D341Med (cell line): Measurements from ENCODE around the gene E4F1.

Experiments
- DNase-seq: peaks from one replicate; pipeline ENCODE4 v3.0.0; 2012; ENCODE audit warnings: low spot score

Gene E4F1

DNA sequence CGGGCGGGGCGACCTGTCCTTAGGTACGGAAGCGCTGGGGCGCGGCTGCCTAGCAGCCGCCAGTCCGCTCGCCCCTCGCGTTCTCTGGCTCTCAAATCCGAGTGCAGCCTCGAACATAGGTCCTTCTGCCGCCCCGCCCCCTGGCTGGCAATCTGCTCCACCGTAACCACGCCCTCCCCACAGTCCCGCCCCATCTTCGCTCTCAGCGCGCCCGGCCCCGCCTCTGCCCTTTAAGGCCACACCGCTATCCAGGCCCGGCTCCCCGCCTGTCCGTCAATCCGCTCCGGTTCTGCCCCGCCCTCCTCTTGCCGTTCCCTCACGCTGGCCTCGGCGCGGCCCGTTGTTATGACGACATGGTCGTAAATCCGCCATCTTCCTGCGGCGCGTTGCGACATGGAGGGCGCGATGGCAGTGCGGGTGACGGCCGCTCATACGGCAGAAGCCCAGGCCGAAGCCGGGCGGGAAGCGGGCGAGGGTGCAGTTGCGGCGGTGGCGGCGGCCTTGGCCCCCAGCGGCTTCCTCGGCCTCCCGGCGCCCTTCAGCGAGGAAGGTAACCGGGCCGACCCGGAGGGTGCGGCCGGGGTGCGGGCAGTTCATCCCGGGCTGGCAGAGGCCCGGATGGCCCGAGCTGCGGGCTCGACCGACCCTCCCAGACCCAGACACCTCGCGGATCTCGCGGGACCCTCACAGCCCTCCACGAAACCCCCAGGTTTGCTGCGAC is at the start of gene E4F1:
E4F1 (plus strand) TSS at position 371 of the 721 bp plus-strand sequence; CDS start at position 394, 23 bp downstream.
- peak; percentile 98 for DNase-seq

DNA sequence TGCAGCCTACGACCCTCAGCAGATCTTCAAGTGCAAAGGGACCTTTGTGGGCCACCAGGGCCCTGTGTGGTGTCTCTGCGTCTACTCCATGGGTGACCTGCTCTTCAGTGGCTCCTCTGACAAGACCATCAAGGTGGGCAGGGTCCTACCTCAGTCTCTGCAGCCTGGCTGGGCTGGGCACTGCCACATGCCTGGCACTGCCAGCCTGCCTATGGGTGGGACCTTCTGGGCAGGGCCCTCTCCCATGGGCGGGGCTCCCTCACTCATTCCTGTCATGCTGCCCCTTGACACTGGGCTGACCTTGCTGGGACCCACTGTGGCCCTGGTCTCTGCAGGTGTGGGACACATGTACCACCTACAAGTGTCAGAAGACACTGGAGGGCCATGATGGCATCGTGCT is 49.5 kb upstream of the E4F1 start:
- DNase-seq, result no peak

DNA sequence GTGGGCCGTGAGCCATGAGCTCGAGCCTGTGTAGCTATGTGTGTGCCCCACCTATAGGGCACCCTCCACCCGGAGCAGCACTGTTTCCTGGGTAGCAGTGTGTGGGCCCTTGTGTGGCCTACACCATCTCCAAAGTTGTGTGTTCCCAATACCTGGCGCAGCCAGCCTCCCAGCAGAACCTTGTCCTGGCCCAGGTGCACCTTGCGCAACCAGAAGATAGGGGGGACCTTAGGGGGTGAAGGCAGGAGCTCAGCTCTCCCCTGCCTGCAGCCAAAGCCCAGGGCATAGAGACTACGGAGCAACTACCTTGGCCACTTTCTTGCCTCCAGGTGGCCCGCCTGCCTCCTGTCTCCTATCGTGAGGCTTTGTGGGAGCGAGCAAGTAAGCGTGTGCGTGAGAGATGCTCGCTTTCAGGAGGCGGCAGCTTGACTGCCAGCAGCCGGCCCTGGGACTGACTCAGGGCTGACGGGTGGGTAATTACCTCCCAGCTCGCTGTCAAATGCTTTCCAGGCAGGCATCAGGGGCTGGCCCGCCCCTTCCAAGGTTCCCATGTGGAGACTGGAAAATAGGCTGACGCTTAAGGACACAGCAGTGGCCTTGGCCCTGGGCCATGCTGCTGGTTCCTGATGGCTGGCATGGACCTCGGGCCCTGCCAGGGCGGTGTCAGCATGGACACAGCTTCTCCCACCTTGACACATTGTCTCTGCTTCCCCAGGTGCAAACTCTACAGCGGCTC is 48.8 kb upstream of the E4F1 start:
- no peak for DNase-seq

DNA sequence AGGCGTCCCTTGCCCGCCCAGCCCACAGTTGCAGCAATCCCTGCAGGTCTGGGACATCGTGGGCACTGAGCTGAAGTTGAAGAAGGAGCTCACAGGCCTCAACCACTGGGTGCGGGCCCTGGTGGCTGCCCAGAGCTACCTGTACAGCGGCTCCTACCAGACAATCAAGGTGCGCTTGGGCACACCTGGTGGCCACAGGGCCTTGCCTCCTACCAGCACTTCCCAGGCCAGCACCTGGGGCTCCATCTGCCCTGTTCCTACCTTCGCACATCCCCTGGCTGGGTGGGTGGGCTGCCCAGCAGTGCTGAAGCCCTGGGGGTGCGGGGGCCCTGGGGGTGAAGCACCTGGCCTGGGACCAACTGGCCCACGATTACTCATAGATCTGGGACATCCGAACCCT is 47.9 kb upstream of the E4F1 start:
- DNase-seq, result no peak

- DNase-seq, result no peak
Measured at GRCh38 chr16:2176047-2176446, 47.3 kb upstream of the E4F1 start.

DNA sequence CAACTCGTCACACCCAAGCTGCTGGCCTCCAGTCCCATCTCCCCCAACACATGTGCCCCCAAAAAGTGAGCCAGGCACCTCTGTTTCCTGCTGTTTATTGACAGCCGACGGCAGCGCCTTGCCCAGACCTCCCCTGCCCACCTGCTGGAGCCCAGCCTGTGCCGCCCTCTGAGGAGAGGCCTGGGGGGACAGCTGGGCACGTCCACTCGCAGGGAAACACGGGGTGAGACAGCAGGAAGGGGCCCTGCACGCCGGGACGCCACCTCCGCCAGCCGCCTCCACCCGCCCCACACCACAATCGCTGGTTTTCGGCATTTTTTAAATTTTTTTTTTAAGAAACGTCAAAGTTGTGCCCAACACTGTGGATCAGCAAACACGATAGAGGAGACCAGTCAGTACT is 46.3 kb upstream of the E4F1 start:
- DNase-seq, result no peak

- no peak for DNase-seq
Measured at GRCh38 chr16:2177561-2177960, 45.8 kb upstream of the E4F1 start.

DNA sequence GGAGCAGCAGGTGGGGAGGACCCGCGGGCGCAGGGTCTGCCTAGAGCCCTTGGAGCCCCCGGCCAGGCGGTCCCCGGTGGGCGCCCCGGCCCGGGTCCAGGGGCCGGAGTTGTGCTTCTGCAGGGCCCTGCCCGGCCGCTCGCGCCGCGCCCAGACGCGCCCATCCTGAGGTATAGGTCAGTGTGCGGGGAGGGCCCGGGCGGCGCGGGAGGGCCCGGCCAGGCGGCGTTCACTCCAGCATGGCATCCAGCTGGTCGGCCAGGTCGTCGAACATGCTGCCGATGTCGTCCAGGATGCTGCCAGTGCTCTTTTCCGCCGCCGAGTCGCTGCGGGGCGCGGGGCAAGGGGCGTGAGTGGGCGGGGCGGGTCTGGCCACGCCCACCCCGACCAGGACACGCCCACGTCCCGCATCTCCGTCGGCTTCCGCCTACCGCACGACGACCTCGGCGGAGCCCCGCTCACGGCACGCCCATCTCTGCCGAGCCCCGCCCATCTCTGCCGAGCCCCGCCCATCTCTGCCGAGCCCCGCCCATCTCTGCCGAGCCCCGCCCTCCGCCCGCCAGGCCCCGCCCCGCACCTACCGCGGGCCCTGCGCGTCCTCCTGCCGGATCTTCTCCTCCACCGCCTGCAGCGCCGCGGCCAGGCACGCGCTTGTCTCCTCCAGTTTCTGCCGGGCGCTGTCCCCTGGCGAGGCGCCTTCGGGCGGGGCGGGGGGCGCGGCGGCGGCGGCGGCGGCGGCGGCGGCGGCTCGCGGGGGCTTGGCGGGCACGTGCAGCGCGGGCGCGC is 44.9 kb upstream of the E4F1 start:
- DNase-seq, result no peak

GRCh38 chr16:2179107-2179501 is 44.3 kb upstream of the E4F1 start:
- DNase-seq, result no peak

DNA sequence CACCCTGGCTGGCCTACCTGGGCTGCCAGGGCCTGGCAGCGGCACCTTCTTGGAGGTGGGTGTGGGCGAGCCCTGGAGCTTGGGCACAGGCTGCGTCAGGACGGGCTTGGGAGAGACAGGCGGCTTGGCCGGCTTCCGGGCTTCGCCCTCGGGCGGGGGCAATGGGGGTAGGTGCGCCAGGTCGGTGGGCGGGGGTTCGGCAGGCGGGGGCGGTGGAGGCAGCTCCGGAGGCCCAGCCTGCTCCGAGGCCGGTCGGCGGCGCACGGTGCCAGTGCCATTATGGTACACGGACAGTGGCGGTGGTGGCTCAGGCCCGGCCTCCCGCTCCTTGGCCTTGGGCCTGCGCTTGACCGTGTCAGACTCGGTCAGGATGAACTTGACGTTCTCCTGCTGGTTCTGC is 43.8 kb upstream of the E4F1 start:
- no peak for DNase-seq

GRCh38 chr16:2180461-2180860 is 42.9 kb upstream of the E4F1 start:
- no peak for DNase-seq

DNA sequence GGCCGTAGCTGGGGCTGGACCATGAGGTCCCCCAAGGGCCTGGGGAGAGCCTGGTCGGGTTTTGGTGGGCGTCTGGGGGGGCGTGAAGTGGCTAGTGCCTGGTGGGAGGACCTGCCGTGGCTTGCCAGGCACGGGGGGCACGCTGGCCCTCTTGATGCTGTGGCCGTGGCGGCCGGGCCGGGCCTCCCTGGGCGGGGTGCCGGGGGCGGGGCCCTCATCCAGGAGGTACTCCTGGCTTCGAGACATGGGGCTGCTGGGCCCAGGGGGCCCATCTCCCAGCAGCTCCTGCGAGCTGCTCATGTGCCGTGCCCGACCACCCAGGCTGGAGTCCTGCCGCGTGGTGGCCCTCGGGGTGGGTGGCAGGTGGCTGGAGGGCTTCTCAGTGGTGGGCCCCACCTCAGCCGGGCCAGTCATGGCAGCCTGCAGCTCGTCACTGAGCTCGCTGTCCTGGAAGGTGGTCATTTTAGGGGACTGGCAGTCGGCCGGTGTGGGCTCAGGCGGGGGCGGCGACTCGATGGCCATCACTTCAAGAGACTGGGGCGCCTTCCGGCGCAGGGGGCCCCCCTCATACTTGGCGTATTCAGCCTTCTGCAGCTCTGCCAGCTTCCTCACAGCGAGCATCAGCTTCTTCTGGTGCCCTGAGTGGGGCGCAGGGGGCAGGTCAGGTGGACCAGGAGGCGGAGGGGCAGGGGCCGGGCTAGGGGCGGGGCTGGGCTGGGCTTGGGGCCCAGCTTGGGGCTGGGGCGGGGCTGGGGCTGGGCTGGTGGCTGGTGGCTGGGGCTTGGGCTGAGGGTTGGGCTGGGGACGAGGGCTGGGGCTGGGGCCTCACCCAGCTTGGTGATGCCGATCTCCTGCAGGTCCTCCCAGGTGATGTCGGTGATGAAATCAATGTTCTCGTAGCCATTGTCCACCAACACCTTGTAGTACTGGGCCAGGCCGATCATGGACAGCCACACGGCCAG is 42.1 kb upstream of the E4F1 start:
- DNase-seq, result no peak

GRCh38 chr16:2181952-2182351 is 41.4 kb upstream of the E4F1 start:
- DNase-seq, result no peak

GRCh38 chr16:2183671-2184070 is 39.7 kb upstream of the E4F1 start:
- DNase-seq, result no peak

DNA sequence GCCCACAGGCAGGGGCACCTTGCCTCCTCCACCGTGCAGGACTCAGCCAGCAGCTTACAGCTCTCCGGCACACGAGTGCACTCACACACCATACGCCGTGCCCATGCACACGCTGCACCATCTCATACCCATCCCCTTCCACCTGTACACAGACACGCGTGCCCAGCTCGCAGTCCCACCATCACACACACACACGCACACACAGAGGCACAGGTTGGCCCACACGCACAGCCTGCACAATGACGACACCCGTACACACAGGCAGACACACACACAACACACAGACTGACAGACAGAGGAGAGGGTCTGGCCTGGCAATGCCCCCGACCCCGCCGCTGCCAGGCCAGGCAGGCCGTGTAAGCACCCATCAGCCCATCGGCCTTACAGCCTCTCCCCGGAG is 39.0 kb upstream of the E4F1 start:
- no peak for DNase-seq

- no peak for DNase-seq
Measured at GRCh38 chr16:2184962-2185361, 38.4 kb upstream of the E4F1 start.

DNA sequence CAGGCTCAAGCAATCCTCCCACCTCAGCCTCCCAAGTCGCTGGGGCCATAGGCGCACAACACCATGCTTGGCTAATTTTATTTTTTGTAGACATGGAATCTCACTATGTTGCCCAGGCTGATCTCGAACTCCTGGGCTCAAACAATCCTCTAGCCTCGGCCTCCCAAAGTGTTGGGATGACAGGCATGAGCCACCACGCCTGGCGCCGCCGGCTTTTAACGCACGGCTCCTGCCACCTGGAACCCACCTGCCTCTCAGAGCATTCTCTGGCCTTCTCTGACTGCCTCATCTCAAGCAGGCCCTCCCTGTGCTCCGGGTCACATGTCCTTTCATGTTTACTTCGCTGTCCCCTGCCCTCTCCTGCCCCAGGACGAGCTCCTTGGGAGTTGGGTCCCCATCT is 37.3 kb upstream of the E4F1 start:
- DNase-seq, result no peak

DNA sequence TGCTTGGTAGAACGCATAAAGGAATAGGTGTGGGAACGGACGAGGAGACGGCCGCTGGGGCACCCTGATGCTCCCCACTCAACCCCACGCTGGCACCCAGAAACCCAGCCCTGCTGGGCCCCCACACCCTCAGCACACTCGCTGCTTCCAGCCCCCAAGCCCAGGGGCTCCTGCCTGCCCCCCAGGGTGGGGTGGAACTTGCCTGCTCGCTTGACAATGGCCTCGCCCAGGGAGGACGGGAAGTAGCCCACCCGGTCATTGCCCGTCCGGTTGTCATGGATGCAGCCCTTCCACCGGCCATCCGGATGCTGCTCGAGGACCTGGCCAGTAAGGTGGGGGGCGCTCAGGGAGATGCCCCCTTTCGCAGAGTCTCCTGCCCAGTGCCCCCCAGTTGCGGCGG is 36.9 kb upstream of the E4F1 start:
- no peak for DNase-seq

GRCh38 chr16:2187212-2187611 is 36.2 kb upstream of the E4F1 start:
- DNase-seq, result no peak

DNA sequence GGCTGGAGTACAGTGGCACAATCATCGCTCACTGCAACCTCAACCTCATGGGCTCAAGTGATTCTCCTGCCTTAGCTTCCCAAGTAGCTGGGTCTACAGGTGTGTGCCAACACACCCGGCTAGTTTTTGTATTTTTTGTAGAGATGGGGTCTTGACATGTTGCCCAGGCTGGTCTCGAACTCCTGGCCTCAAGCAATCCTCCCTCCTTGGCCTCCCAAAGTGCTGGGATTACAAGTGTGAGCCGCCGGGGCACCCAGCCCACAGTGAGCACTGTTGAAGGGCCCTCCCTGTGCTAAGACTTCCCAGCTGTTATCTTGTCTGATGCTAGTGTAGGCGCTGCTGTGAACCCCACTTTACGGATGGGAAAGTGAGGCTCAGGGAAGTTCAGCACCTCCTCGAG is 35.0 kb upstream of the E4F1 start:
- DNase-seq, result no peak

DNA sequence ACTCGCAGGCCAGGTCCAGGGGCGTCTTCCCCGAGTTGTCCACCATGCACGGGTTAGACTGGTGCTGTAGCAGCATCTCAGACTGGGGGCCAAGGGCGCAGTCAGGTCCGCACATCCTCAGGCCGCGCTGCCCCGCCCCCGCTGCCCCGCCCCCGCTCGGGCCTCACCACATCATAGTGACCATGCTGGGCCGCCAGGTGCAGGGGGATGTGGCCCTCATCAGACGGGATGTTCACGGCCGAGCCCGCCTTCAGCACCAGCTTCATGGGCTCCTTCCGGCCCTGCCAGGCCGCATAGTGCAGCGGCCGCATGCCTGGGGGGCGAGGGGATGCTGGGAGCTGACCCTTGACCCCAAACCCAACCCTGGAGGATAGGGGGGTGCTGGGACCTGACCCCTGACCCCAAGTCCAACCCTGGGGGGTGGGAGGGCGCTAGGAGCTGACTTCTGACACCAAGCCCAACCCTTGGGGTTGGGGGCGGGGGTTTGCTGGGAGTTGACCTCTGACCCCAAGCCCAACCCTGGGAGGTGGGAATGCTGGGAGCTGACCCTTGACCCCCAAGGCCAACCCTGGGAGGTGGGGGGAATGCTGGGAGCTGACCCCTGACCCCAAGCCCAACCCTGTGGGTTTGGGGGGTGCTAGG is 34.0 kb upstream of the E4F1 start:
- DNase-seq, result no peak
